Measurements from ENCODE around the gene LSM4.

The LSM4 gene

DNA sequence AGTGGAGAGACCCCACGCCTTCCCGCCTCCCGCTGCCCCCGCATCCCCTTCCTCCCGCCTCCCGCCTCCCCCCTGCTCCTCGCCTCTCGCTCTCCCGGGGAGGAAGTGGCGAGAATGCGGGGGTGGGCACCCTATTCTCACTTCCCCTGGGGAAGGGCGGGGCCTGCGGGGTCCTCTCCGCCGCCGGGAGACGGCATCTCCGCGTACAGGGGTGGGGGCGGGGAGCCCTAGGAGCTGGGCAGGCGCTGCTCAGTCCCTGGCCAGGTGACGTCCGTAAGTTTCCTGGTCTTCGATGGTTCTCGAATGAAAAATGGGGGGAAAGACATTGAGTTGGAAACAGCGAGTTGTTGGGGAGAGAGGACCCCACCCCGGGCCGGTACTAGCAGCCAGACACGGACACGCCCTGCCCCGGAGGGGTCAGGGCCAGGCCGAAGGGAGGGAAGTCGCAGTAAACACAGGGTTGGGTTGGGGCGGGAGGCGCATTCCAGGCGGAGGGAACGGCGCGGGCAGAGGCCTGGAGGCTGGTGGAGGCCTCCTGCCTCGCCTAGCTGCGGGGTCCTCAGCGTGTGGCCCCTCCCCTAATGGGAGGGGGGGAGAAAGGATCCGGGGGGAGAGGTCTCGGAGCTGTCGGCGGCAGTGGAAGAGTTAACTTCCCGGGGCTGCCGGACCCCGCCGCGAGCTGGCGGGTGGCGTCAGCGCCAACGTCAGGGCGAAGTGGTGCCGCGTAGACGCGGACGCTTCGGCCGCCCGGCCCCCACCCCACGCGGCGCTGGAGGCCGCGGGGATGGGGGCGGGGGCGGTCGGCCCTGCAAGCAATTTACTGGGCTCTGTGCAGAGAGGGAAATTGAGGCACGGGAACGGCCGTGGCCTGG lies 31.1 kb downstream of the LSM4 start (continued):
- no peak for TF ChIP-seq ZNF555 (tag by site-specific recombination; conservative IDR thresholded peaks at IDR 0.05)
- no peak for TF ChIP-seq ZNF510 (tag by site-specific recombination; IDR thresholded peaks at IDR 0.05; ENCODE audit: insufficient replicate concordance)
- TF ChIP-seq ZNF248 (tag by site-specific recombination; IDR thresholded peaks at IDR 0.05), result no peak
- TF ChIP-seq ZNF132 (tag by site-specific recombination; IDR thresholded peaks at IDR 0.05; ENCODE audit: borderline replicate concordance), result no peak
- no peak for TF ChIP-seq ZNF701 (tag by site-specific recombination; IDR thresholded peaks at IDR 0.05)
- no peak for TF ChIP-seq ZNF138 (tag by site-specific recombination; IDR thresholded peaks at IDR 0.05; ENCODE audit: borderline replicate concordance)
- peak; percentile 76 for TF ChIP-seq ZSCAN30 (tag by site-specific recombination; IDR thresholded peaks at IDR 0.05)
- TF ChIP-seq YY2 (tag by site-specific recombination; IDR thresholded peaks at IDR 0.05), result 0 out of 2 replicates have a peak, but pooled peaks have one; percentile 25
- TF ChIP-seq ZNF350 (tag by site-specific recombination; IDR thresholded peaks at IDR 0.05), result no peak
- TF ChIP-seq, protein P1, sequence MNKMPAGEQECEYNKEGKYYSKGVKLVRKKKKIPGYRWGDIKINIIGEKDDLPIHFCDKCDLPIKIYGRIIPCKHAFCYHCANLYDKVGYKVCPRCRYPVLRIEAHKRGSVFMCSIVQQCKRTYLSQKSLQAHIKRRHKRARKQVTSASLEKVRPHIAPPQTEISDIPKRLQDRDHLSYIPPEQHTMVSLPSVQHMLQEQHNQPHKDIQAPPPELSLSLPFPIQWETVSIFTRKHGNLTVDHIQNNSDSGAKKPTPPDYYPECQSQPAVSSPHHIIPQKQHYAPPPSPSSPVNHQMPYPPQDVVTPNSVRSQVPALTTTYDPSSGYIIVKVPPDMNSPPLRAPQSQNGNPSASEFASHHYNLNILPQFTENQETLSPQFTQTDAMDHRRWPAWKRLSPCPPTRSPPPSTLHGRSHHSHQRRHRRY (tag by site-specific recombination; IDR thresholded peaks at IDR 0.05), result no peak
- TF ChIP-seq, protein P2, sequence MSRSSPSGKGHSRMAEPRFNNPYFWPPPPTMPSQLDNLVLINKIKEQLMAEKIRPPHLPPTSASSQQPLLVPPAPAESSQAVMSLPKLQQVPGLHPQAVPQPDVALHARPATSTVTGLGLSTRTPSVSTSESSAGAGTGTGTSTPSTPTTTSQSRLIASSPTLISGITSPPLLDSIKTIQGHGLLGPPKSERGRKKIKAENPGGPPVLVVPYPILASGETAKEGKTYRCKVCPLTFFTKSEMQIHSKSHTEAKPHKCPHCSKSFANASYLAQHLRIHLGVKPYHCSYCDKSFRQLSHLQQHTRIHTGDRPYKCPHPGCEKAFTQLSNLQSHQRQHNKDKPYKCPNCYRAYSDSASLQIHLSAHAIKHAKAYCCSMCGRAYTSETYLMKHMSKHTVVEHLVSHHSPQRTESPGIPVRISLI (tag by site-specific recombination; IDR thresholded peaks at IDR 0.05), result no peak
- TF ChIP-seq ZBTB48 (tag by site-specific recombination; IDR thresholded peaks at IDR 0.05), result peak; percentile 92
- TF ChIP-seq KLF16 (tag by site-specific recombination; IDR thresholded peaks at IDR 0.05), result peak; percentile 71
- TF ChIP-seq, protein P3, sequence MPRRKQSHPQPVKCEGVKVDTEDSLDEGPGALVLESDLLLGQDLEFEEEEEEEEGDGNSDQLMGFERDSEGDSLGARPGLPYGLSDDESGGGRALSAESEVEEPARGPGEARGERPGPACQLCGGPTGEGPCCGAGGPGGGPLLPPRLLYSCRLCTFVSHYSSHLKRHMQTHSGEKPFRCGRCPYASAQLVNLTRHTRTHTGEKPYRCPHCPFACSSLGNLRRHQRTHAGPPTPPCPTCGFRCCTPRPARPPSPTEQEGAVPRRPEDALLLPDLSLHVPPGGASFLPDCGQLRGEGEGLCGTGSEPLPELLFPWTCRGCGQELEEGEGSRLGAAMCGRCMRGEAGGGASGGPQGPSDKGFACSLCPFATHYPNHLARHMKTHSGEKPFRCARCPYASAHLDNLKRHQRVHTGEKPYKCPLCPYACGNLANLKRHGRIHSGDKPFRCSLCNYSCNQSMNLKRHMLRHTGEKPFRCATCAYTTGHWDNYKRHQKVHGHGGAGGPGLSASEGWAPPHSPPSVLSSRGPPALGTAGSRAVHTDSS (tag by site-specific recombination; IDR thresholded peaks at IDR 0.05), result no peak
- no peak for TF ChIP-seq ZNF211 (tag by site-specific recombination; IDR thresholded peaks at IDR 0.05; ENCODE audit: low read depth)
- TF ChIP-seq ZNF292 (tag by site-specific recombination; IDR thresholded peaks at IDR 0.05; ENCODE audit: borderline replicate concordance, low read depth), result no peak
- TF ChIP-seq, protein P4, sequence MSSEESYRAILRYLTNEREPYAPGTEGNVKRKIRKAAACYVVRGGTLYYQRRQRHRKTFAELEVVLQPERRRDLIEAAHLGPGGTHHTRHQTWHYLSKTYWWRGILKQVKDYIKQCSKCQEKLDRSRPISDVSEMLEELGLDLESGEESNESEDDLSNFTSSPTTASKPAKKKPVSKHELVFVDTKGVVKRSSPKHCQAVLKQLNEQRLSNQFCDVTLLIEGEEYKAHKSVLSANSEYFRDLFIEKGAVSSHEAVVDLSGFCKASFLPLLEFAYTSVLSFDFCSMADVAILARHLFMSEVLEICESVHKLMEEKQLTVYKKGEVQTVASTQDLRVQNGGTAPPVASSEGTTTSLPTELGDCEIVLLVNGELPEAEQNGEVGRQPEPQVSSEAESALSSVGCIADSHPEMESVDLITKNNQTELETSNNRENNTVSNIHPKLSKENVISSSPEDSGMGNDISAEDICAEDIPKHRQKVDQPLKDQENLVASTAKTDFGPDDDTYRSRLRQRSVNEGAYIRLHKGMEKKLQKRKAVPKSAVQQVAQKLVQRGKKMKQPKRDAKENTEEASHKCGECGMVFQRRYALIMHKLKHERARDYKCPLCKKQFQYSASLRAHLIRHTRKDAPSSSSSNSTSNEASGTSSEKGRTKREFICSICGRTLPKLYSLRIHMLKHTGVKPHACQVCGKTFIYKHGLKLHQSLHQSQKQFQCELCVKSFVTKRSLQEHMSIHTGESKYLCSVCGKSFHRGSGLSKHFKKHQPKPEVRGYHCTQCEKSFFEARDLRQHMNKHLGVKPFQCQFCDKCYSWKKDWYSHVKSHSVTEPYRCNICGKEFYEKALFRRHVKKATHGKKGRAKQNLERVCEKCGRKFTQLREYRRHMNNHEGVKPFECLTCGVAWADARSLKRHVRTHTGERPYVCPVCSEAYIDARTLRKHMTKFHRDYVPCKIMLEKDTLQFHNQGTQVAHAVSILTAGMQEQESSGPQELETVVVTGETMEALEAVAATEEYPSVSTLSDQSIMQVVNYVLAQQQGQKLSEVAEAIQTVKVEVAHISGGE (tag by site-specific recombination; conservative IDR thresholded peaks at IDR 0.05; ENCODE audit: low read depth), result peak; percentile 14; the same call in 1 of the 2 replicates
- TF ChIP-seq ZNF146 (tag by site-specific recombination; IDR thresholded peaks at IDR 0.05), result peak; percentile 17; the same call in 1 of the 2 replicates
- TF ChIP-seq TRIM28 (IDR thresholded peaks at IDR 0.05; ENCODE audit: borderline replicate concordance, low read length), result peak; percentile 60; the same call in 1 of the 2 replicates
- TF ChIP-seq ZNF140 (tag by site-specific recombination; IDR thresholded peaks at IDR 0.05), result no peak
- peak; percentile 70 for TF ChIP-seq KLF10 (tag by site-specific recombination; IDR thresholded peaks at IDR 0.05)
- TF ChIP-seq ZNF366 (tag by site-specific recombination; conservative IDR thresholded peaks at IDR 0.05), result peak; percentile 67; the same call in 1 of the 2 replicates
- TF ChIP-seq ZNF792 (tag by site-specific recombination; IDR thresholded peaks at IDR 0.05), result peak; percentile 87; the same call in 1 of the 2 replicates
- peak; percentile 70; the same call in 1 of the 2 replicates for TF ChIP-seq KLF9 (tag by site-specific recombination; IDR thresholded peaks at IDR 0.05; ENCODE audit: low read depth)
- TF ChIP-seq ZNF311 (tag by site-specific recombination; IDR thresholded peaks at IDR 0.05; ENCODE audit: borderline replicate concordance), result no peak
- no peak for TF ChIP-seq TCF7L2 (IDR thresholded peaks at IDR 0.05; ENCODE audit: borderline replicate concordance, low read depth, low read length)
- TF ChIP-seq ZBTB17 (tag by site-specific recombination; IDR thresholded peaks at IDR 0.05), result peak; percentile 37; the same call in 1 of the 2 replicates
- TF ChIP-seq WT1 (tag by site-specific recombination; IDR thresholded peaks at IDR 0.05), result peak; percentile 79
- no peak for TF ChIP-seq ZNF23 (tag by site-specific recombination; IDR thresholded peaks at IDR 0.05; ENCODE audit: borderline replicate concordance)
- peak; percentile 98 for TF ChIP-seq ZNF335 (tag by site-specific recombination; conservative IDR thresholded peaks at IDR 0.05)
- TF ChIP-seq, protein P5, sequence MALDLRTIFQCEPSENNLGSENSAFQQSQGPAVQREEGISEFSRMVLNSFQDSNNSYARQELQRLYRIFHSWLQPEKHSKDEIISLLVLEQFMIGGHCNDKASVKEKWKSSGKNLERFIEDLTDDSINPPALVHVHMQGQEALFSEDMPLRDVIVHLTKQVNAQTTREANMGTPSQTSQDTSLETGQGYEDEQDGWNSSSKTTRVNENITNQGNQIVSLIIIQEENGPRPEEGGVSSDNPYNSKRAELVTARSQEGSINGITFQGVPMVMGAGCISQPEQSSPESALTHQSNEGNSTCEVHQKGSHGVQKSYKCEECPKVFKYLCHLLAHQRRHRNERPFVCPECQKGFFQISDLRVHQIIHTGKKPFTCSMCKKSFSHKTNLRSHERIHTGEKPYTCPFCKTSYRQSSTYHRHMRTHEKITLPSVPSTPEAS (tag by site-specific recombination; IDR thresholded peaks at IDR 0.05), result 0 out of 2 replicates have a peak, but pooled peaks have one; percentile 26
- no peak for TF ChIP-seq ZNF664 (tag by site-specific recombination; IDR thresholded peaks at IDR 0.05)
